GM23338 (cell line): ENCODE results near the gene ISG20. TPM values are rescaled to one million over a fixed set of nuclear protein-coding genes. Genes with fewer than 3 reads are reported as not detected.

Experiments used
- ATAC-seq: fragments of 200-7000 bp; cut with Tn5 transposase; 3 replicates; pipeline ENCODE4 v1.9.1; 2020
- DNase-seq: peaks from one replicate; pipeline ENCODE4 v3.0.0-alpha.2; 2015; ENCODE audit warnings: low spot score
- H2AFZ ChIP-seq: fragments of 200-600 bp; sonication (generic); 2 replicates; pipeline ENCODE4 v1.8.0; 2016; ENCODE audit warnings: antibody characterized with exemption, mild to moderate bottlenecking, moderate library complexity
- H3F3A ChIP-seq: fragments of 200-600 bp; sonication (generic); replicated peaks from 2 replicates; pipeline ENCODE4 v1.8.0; 2017; ENCODE audit warnings: antibody characterized with exemption, mixed run types, low read depth
- H3K27ac ChIP-seq: fragments of 200-600 bp; sonication (generic); 2 replicates; pipeline ENCODE4 v1.6.1; 2016; ENCODE audit warnings: low read depth
- H3K27me3 ChIP-seq: fragments of 200-600 bp; sonication (generic); 2 replicates; pipeline ENCODE4 v1.8.0; 2016; ENCODE audit warnings: mild to moderate bottlenecking, mixed run types, moderate library complexity; ENCODE audit not compliant: insufficient read depth
- H3K36me3 ChIP-seq: fragments of 200-600 bp; sonication (generic); 2 replicates; pipeline ENCODE4 v1.8.0; 2016; ENCODE audit warnings: mild to moderate bottlenecking; ENCODE audit not compliant: insufficient read depth
- H3K4me1 ChIP-seq: fragments of 200-600 bp; sonication (generic); 2 replicates; pipeline ENCODE4 v1.8.0; 2016; ENCODE audit warnings: mild to moderate bottlenecking, moderate library complexity; ENCODE audit not compliant: insufficient read depth
- H3K4me2 ChIP-seq: fragments of 200-600 bp; sonication (generic); 2 replicates; pipeline ENCODE4 v1.7.1; 2017; ENCODE audit warnings: mixed run types
- H3K4me3 ChIP-seq: fragments of 200-600 bp; sonication (generic); 2 replicates; pipeline ENCODE4 v1.6.1; 2016; ENCODE audit warnings: mixed run types
- H3K79me2 ChIP-seq: fragments of 200-600 bp; sonication (generic); replicated peaks from 2 replicates; pipeline ENCODE4 v1.8.0; 2017; ENCODE audit warnings: mild to moderate bottlenecking; ENCODE audit not compliant: insufficient read depth
- H3K9me2 ChIP-seq: fragments of 200-600 bp; sonication (generic); 2 replicates; pipeline ENCODE4 v1.8.0; 2017; ENCODE audit not compliant: insufficient read depth
- H4K20me1 ChIP-seq: fragments of 200-600 bp; sonication (generic); replicated peaks from 2 replicates; pipeline ENCODE4 v1.8.0; 2017; ENCODE audit warnings: mild to moderate bottlenecking; ENCODE audit not compliant: insufficient read depth
- H3K27ac Mint-ChIP-seq: 2 replicates; pipeline ENCODE4 v1.8.0; 2020; ENCODE audit warnings: inconsistent platforms, mild to moderate bottlenecking, moderate library complexity, mixed read lengths
- H3K27me3 Mint-ChIP-seq: 3 replicates; pipeline ENCODE4 v1.8.0; 2022; ENCODE audit warnings: low read depth, mild to moderate bottlenecking, moderate library complexity, mixed read lengths, inconsistent platforms; ENCODE audit not compliant: insufficient read depth, poor library complexity
- H3K36me3 Mint-ChIP-seq: 3 replicates; pipeline ENCODE4 v1.8.0; 2021; ENCODE audit warnings: low read depth, mild to moderate bottlenecking, inconsistent platforms, moderate library complexity, mixed read lengths
- H3K4me1 Mint-ChIP-seq: 3 replicates; pipeline ENCODE4 v1.8.0; 2020; ENCODE audit warnings: mild to moderate bottlenecking, inconsistent platforms, mixed read lengths
- H3K4me3 Mint-ChIP-seq: 3 replicates; pipeline ENCODE4 v1.8.0; 2021; ENCODE audit warnings: moderate library complexity, mild to moderate bottlenecking, inconsistent platforms, mixed read lengths
- H3K9me3 Mint-ChIP-seq: 3 replicates; pipeline ENCODE4 v1.8.0; 2020; ENCODE audit warnings: moderate library complexity, mild to moderate bottlenecking, inconsistent platforms, mixed read lengths
- CREB1 ChIP-seq: fragments of 250-450 bp; sonication (Bioruptor Pico); IDR thresholded peaks from 2 replicates; pipeline ENCODE4 v1.5.0; 2020; ENCODE audit warnings: low read depth, mild to moderate bottlenecking, moderate library complexity
- EZH2phosphoT487 ChIP-seq: fragments of 200-600 bp; sonication (generic); IDR thresholded peaks from one replicate; pipeline ENCODE4 v1.8.1; 2018; ENCODE audit warnings: antibody characterized with exemption; ENCODE audit not compliant: unreplicated experiment
- JUNB ChIP-seq: IDR thresholded peaks from one replicate; pipeline ENCODE4 v1.6.1; 2016; ENCODE audit warnings: antibody characterized with exemption; ENCODE audit not compliant: unreplicated experiment
- NANOG ChIP-seq: IDR thresholded peaks from 2 replicates; pipeline ENCODE4 v1.6.1; 2016; ENCODE audit warnings: antibody characterized with exemption, borderline replicate concordance
- POLR2AphosphoS5 ChIP-seq: IDR thresholded peaks from 2 replicates; pipeline ENCODE4 v1.6.1; 2016; ENCODE audit warnings: antibody characterized with exemption, low read depth
- REST ChIP-seq: IDR thresholded peaks from one replicate; pipeline ENCODE4 v1.6.1; 2018; ENCODE audit warnings: antibody characterized with exemption; ENCODE audit not compliant: unreplicated experiment
- STAT1 ChIP-seq: IDR thresholded peaks from one replicate; pipeline ENCODE4 v1.6.1; 2016; ENCODE audit warnings: antibody characterized with exemption; ENCODE audit not compliant: unreplicated experiment
- ZNF114 ChIP-seq: fragments of 250-450 bp; sonication (Bioruptor Pico); IDR thresholded peaks from 2 replicates; pipeline ENCODE4 v1.5.0; 2020; ENCODE audit warnings: mild to moderate bottlenecking, moderate library complexity
- ZNF331 ChIP-seq: fragments of 250-450 bp; sonication (Bioruptor Pico); IDR thresholded peaks from 2 replicates; pipeline ENCODE4 v1.5.0; 2020; ENCODE audit warnings: low read depth, mild to moderate bottlenecking, moderate library complexity
- polyA plus RNA-seq: library from polyadenylated mRNA; unstranded; fragments of >200 nt; fragmentation: Nextera tagmentation; extraction: Ambion mirVana; gene quantifications from 2 replicates; pipeline ENCODE4 v1.2.1, GENCODE V29; 2016
- total RNA-seq: library from RNA; depleted of rRNA; stranded (reverse); fragments of >200 nt; shearing (Covaris generic); gene quantifications from 2 replicates; pipeline ENCODE4 v1.2.3, GENCODE V29; 2014
- TF ChIP-seq, protein P1 (sequence below), 2 experiments: fragments of 200-600 bp in 1 of 2; sonication (generic) in 1 of 2; conservative IDR thresholded peaks; 2 replicates each; pipeline versions ENCODE4 v1.5.1 to v1.6.1; 2016 to 2017; ENCODE audit warnings: antibody characterized with exemption in 2 of 2, low read depth in 2 of 2, mild to moderate bottlenecking in 2 of 2, moderate library complexity in 1 of 2

ISG20 gene
- total and polyA plus RNA-seq, 2 experiments from 2014 or later, result 3.2 to 3.7 TPM

DNA sequence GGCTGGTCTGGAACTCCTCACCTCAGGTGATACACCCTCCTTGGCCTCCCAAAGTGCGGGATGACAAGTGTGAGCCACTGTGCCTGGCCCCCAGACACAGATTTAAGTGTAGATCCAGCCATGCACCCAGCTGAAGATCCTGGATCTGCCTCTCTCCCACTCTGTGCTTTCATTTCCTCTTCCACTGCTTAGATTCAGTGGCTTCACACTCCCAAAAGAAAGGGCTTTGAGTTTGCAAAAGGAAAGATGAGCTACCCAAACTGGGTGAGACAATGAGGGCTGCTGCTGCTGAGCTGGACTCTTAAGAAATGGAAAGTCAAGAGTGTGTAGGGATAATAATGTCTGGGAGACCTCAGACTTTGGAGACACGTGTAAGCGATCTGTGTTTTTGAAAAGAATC lies 45.5 kb downstream of the ISG20 start (continued):
- TF ChIP-seq REST, result no peak
- TF ChIP-seq, protein P1, sequence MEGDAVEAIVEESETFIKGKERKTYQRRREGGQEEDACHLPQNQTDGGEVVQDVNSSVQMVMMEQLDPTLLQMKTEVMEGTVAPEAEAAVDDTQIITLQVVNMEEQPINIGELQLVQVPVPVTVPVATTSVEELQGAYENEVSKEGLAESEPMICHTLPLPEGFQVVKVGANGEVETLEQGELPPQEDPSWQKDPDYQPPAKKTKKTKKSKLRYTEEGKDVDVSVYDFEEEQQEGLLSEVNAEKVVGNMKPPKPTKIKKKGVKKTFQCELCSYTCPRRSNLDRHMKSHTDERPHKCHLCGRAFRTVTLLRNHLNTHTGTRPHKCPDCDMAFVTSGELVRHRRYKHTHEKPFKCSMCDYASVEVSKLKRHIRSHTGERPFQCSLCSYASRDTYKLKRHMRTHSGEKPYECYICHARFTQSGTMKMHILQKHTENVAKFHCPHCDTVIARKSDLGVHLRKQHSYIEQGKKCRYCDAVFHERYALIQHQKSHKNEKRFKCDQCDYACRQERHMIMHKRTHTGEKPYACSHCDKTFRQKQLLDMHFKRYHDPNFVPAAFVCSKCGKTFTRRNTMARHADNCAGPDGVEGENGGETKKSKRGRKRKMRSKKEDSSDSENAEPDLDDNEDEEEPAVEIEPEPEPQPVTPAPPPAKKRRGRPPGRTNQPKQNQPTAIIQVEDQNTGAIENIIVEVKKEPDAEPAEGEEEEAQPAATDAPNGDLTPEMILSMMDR (conservative IDR thresholded peaks at IDR 0.05; ENCODE audit: low read depth in 2 of 2), result no peak
- TF ChIP-seq ZNF114 (CRISPR knock-in tag), result no peak
- TF ChIP-seq EZH2phosphoT487, result no peak
- no peak for TF ChIP-seq CREB1 (CRISPR knock-in tag)
- no peak for TF ChIP-seq ZNF331 (CRISPR knock-in tag)
- no peak for TF ChIP-seq STAT1

DNA sequence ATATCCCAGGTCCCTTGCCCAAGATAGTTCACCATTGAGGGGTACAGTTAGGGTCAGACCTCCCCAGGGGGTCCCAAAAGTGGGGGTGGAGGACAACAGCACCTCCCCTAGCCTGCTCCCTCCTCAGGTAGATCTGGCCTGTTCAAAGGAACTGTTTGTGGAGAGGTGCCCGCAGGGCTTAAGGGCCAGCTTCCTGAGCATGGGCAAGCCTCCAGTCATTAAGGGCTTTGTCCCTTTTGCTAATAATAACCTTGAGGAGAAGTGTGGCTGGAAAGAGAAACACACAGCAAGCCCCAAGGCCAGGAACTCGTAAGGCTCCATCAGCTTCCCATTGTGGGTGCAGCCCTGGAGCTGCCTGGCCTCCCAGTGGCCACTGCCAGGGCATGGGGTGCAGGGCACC lies 47.4 kb downstream of the ISG20 start:
- Histone ChIP-seq H3K9me2 (0 out of 2 replicates have a peak, but pooled peaks cover 5% of the 10 kb centered on the region), H2AFZ (no peak overlapping the region), H4K20me1 (no peaks in the 10 kb centered on the region), H3K27me3 (no peaks in the 10 kb centered on the region), H3K4me2 (no peak overlapping the region), H3K4me3 (no peak overlapping the region), H3K27ac (no peak overlapping the region), H3K36me3 (no peaks in the 10 kb centered on the region), H3K79me2 (no peaks in the 10 kb centered on the region), H3K4me1 (no peaks in the 10 kb centered on the region), H3F3A (no peaks in the 10 kb centered on the region)
- peaks cover 4% of the 10 kb centered on the region for H3K27me3 Mint-ChIP-seq
- no peaks in the 10 kb centered on the region for H3K36me3 Mint-ChIP-seq
- H3K4me3 Mint-ChIP-seq, result no peak overlapping the region
- DNase-seq (no peak), ATAC-seq (no peak)
- peaks cover 16% of the 10 kb centered on the region for H3K9me3 Mint-ChIP-seq
- H3K27ac Mint-ChIP-seq, result no peak overlapping the region
- TF ChIP-seq NANOG, result no peak
- TF ChIP-seq CREB1 (CRISPR knock-in tag), result no peak
- no peak for TF ChIP-seq EZH2phosphoT487
- no peak for TF ChIP-seq POLR2AphosphoS5
- TF ChIP-seq, protein P1 (conservative IDR thresholded peaks at IDR 0.05; ENCODE audit: low read depth in 2 of 2), result no peak
- TF ChIP-seq JUNB, result no peak
- H3K4me1 Mint-ChIP-seq, result no peaks in the 10 kb centered on the region
